ENCODE data around the gene TCF12.
"Not testable (repeated sequence)": the region's sequence is repeated elsewhere in the genome, so short reads cannot be mapped to it uniquely, and the experiment has no call there.

The TCF12 gene

GRCh38 chr15:56916825-56917477 lies 1.5 kb upstream of the TCF12 start:
- peak; percentile 15 for DNase-seq

GRCh38 chr15:56917652-56918045 lies 795 bp upstream of the TCF12 start:
- peak; percentile 54 for DNase-seq

- peak; percentile 82 for DNase-seq
These were observed 676 bp downstream of the TCF12 start for GRCh38 chr15:56919031-56919608.

GRCh38 chr15:56919609-56920366 lies 1.3 kb downstream of the TCF12 start:
- DNase-seq = peak; percentile 82

GRCh38 chr15:56920367-56920627 lies 1.9 kb downstream of the TCF12 start:
- peak; percentile 52 for DNase-seq

GRCh38 chr15:56923174-56923591 lies 4.7 kb downstream of the TCF12 start:
- no peak for DNase-seq

GRCh38 chr15:56927816-56928215 lies 9.4 kb downstream of the TCF12 start:
- no peak for DNase-seq

GRCh38 chr15:56929399-56929798 lies 11.0 kb downstream of the TCF12 start:
- no peak for DNase-seq

- DNase-seq = no peak
These were observed 11.5 kb downstream of the TCF12 start for GRCh38 chr15:56929933-56930332.

- DNase-seq = no peak
These were observed 12.3 kb downstream of the TCF12 start for GRCh38 chr15:56930669-56931313.

- DNase-seq = peak; percentile 8
These were observed 13.4 kb downstream of the TCF12 start for GRCh38 chr15:56931639-56932508.

GRCh38 chr15:56932509-56932868 lies 14.0 kb downstream of the TCF12 start:
- DNase-seq = not testable (repeated sequence)

- no peak for DNase-seq
These were observed 15.0 kb downstream of the TCF12 start for GRCh38 chr15:56933410-56933809.

GRCh38 chr15:56933811-56934210 lies 15.4 kb downstream of the TCF12 start:
- DNase-seq = no peak

- no peak for DNase-seq
These were observed 15.8 kb downstream of the TCF12 start for GRCh38 chr15:56934269-56934668.

- no peak for DNase-seq
These were observed 18.5 kb downstream of the TCF12 start for GRCh38 chr15:56936929-56937328.

GRCh38 chr15:56939257-56939656 lies 20.8 kb downstream of the TCF12 start:
- no peak for DNase-seq

GRCh38 chr15:56940388-56940787 lies 21.9 kb downstream of the TCF12 start:
- no peak for DNase-seq

- no peak for DNase-seq
These were observed 23.7 kb downstream of the TCF12 start for GRCh38 chr15:56942118-56942517.

- no peak for DNase-seq
These were observed 25.0 kb downstream of the TCF12 start for GRCh38 chr15:56943403-56943802.

GRCh38 chr15:56944485-56944884 lies 26.0 kb downstream of the TCF12 start:
- no peak for DNase-seq

GRCh38 chr15:56946150-56946549 lies 27.7 kb downstream of the TCF12 start:
- no peak for DNase-seq

All from NCI-H69 (cell line).